Measurements from ENCODE around the gene VARS2. TPM values are rescaled to one million over a fixed set of nuclear protein-coding genes. Genes with fewer than 3 reads are reported as not detected.
A peak's percentile ranks its signal among the peaks of the same experiment; 100 is the strongest.

Gene VARS2
- total RNA-seq, 1 experiment from 2014 or later, result 39.8 TPM

DNA sequence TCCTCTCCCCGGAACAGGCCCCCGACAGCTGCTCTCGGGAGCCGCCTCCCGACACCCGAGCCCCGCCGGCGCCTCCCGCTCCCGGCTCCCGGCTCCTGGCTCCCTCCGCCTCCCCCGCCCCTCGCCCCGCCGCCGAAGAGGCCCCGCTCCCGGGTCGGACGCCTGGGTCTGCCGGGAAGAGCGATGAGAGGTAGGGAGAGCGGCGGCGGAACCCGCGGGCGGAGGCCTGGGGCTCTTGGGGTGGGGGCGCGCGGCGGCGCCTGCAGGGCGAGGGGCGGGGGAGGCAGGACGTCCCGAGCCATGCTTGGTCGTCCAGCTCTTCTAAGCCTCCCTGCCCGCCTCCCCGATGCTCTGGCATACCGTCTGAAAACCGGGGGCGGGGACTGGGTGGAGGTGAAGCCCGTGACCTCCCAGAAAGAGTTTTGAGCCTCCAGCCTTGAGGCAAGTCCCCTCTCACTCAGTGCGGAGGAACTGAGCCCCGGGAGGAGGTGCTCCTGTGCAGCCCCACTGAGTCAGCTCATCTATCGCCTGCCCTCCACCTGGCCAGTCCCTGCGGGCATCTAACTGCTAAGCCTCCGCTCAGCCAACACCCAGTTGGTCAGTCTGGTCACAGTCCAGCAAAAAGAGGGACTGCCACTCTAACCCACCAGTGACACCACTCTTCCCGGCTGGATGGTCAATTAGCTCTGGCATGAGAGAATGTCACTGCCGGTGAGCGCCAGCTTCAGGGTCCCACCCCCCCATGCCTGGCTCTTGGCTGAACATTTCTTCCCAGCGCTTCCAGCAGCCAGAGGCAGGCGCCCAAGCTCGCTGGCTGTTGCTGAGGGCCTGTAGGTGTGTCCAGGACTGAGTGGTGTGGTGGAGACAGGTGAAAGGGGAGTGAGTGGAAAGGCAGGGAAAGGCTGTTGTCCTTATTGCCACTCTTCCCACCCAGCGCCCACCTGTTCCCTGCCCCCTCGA is 29.2 kb upstream of the VARS2 start:
- ChIA-PET POLR2A (interaction anchor here (0.7 to 1.4 kb wide), 5 partner anchors 9 to 57 kb away, joined by 3 to 8 read pairs (median 4); partner anchors contain the start of gene VARS2), CTCF (interaction anchor here (1.2 kb wide), 1 partner anchor 29 kb away, joined by 5 read pairs; the partner anchor contains the start of gene VARS2), RAD21 (ENCODE audit: low non-redundant PET in 1 of 2, low total read pairs in 2 of 2, uncharacterized antibody in 2 of 2, unreplicated experiment in 2 of 2) (interaction anchor here (0.6 to 1.4 kb wide), 3 partner anchors 20 to 58 kb away, joined by 3 to 9 read pairs (median 4); partner anchors contain the start of gene GTF2H4 (in 1 of the 2))
- DNase-seq (ENCODE audit: low read depth, low spot score) (no peak), ATAC-seq (peak; percentile 14)
- Histone ChIP-seq H3K4me1 (ENCODE audit: control insufficient read depth in 1 of 2, insufficient read depth in 2 of 2, low read length in 2 of 2) (peaks cover 50 to 65% of the 10 kb centered on the region in 2 experiments), H3K4me3 (replicated peaks in 1 of 2; ENCODE audit: low read depth in 1 of 2, low read length in 2 of 2) (peak overlapping the region; percentile 83 to 87), H3K36me3 (ENCODE audit: control insufficient read depth in 1 of 2, insufficient read depth in 2 of 2, low read length in 2 of 2) (peaks cover 3 to 11% of the 10 kb centered on the region in 2 experiments; a peak in 2 of 4 replicates), H3K9me2 (ENCODE audit: insufficient read depth) (no peaks in the 10 kb centered on the region), H3K9me3 (ENCODE audit: control insufficient read depth in 1 of 2, insufficient read depth in 1 of 2, low read depth in 1 of 2, low read length in 2 of 2) (no peaks in the 10 kb centered on the region), H4K20me1 (ENCODE audit: insufficient read depth) (no peaks in the 10 kb centered on the region), H3K79me2 (ENCODE audit: insufficient read depth, low read length) (peaks cover 68% of the 10 kb centered on the region), H3K27me3 (ENCODE audit: insufficient read depth, low read length) (no peaks in the 10 kb centered on the region), H3K4me2 (ENCODE audit: low read length) (peak overlapping the region; percentile 99), H3K27ac (ENCODE audit: low read depth, low read length) (peak overlapping the region; percentile 99), H2AFZ (ENCODE audit: low read depth, low read length, poor library complexity, severe bottlenecking) (no peak overlapping the region), H3K9ac (ENCODE audit: low read length) (peak overlapping the region; percentile 92)
- BruUV-seq (replicated peaks), result no TSS peak
- intact Hi-C loops (cut with micrococcal nuclease), result loop anchor here (2.0 kb wide), 1 partner anchor 24 kb away; the partner anchor contains the start of gene GTF2H4
- TF ChIP-seq JUND (IDR thresholded peaks at IDR 0.05) (no peak), ELF1 (IDR thresholded peaks at IDR 0.05; ENCODE audit: borderline replicate concordance, low read depth) (no peak), SRF (IDR thresholded peaks at IDR 0.05; ENCODE audit: low read depth) (no peak), ZFX (IDR thresholded peaks at IDR 0.05) (no peak), SIN3A (IDR thresholded peaks at IDR 0.05; ENCODE audit: low read depth) (no peak)
- TF ChIP-seq, protein P1, sequence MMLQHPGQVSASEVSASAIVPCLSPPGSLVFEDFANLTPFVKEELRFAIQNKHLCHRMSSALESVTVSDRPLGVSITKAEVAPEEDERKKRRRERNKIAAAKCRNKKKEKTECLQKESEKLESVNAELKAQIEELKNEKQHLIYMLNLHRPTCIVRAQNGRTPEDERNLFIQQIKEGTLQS (IDR thresholded peaks at IDR 0.05), result no peak

DNA sequence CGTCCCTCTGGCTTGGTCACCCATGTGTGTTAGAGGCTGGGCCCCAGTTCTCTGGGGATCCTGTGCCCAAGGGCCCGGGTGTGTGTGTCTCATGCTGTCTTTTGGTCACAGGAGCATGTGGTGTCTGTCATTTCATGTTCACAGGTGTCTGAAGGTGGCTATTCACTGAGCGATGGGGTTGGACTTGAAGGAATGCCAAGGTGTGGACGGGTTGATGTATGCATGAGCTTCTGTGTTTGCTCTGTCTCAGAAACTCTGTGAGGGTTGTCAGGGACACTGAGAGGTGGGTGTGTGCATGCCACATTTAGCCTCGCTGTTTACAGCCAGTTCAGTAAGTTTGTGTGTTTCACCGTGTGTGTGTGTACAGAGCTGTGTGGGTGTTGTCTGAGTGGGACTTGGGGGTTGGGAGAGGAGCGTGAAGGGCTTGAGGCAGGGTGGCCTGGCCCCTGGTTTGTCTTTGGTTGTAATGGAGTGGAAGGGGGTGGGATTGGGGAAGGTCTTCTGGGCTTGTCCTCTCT is 28.5 kb upstream of the VARS2 start:
- no peak for DNase-seq (ENCODE audit: low read depth, low spot score)
- Histone ChIP-seq H3K27me3 (ENCODE audit: insufficient read depth, low read length) (no peaks in the 10 kb centered on the region), H4K20me1 (ENCODE audit: insufficient read depth) (no peaks in the 10 kb centered on the region), H3K9ac (ENCODE audit: low read length) (peak overlapping the region; percentile 92), H3K27ac (ENCODE audit: low read depth, low read length) (peak overlapping the region; percentile 99), H2AFZ (ENCODE audit: low read depth, low read length, poor library complexity, severe bottlenecking) (no peak overlapping the region), H3K4me1 (ENCODE audit: control insufficient read depth in 1 of 2, insufficient read depth in 2 of 2, low read length in 2 of 2) (peaks cover 50 to 65% of the 10 kb centered on the region in 2 experiments), H3K36me3 (ENCODE audit: control insufficient read depth in 1 of 2, insufficient read depth in 2 of 2, low read length in 2 of 2) (peaks cover 9 to 18% of the 10 kb centered on the region in 2 experiments; a peak in 3 of 4 replicates), H3K4me3 (replicated peaks in 1 of 2; ENCODE audit: low read depth in 1 of 2, low read length in 2 of 2) (peak overlapping the region; percentile 83 to 87), H3K4me2 (ENCODE audit: low read length) (peak overlapping the region; percentile 99), H3K9me3 (ENCODE audit: control insufficient read depth in 1 of 2, insufficient read depth in 1 of 2, low read depth in 1 of 2, low read length in 2 of 2) (no peaks in the 10 kb centered on the region), H3K9me2 (ENCODE audit: insufficient read depth) (no peaks in the 10 kb centered on the region), H3K79me2 (ENCODE audit: insufficient read depth, low read length) (peaks cover 76% of the 10 kb centered on the region)
- peak; percentile 6 for ATAC-seq
- POLR2A ChIA-PET, result interaction anchor here (0.6 to 0.7 kb wide), 2 partner anchors 11 to 28 kb away, joined by 4 read pairs; no protein-coding TSS in a partner anchor
- intact Hi-C loops (cut with micrococcal nuclease), result loop anchor here (2.0 kb wide), 1 partner anchor 23 kb away; the partner anchor contains the start of gene GTF2H4
- TSS peak; percentile 88 for BruUV-seq (replicated peaks)
- CTCF ChIA-PET, result no interaction called here
- RAD21 ChIA-PET (ENCODE audit: low non-redundant PET in 1 of 2, low total read pairs in 2 of 2, uncharacterized antibody in 2 of 2, unreplicated experiment in 2 of 2), result no interaction called here
- TF ChIP-seq, protein P2, sequence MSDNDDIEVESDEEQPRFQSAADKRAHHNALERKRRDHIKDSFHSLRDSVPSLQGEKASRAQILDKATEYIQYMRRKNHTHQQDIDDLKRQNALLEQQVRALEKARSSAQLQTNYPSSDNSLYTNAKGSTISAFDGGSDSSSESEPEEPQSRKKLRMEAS (IDR thresholded peaks at IDR 0.05), result no peak
- TF ChIP-seq ZFX (IDR thresholded peaks at IDR 0.05), result no peak
- TF ChIP-seq CBX3 (IDR thresholded peaks at IDR 0.05; ENCODE audit: low read depth), result no peak
- TF ChIP-seq EGR1 (IDR thresholded peaks at IDR 0.05; ENCODE audit: low read depth), result no peak
- TF ChIP-seq EZH2phosphoT487 (IDR thresholded peaks at IDR 0.05; ENCODE audit: borderline replicate concordance), result no peak
- TF ChIP-seq POLR2A (IDR thresholded peaks at IDR 0.05; ENCODE audit: borderline replicate concordance, extremely low read depth, insufficient read depth, insufficient read length), result no peak
- TF ChIP-seq FOSL1 (IDR thresholded peaks at IDR 0.05; ENCODE audit: low read depth), result no peak
- TF ChIP-seq, protein P3, sequence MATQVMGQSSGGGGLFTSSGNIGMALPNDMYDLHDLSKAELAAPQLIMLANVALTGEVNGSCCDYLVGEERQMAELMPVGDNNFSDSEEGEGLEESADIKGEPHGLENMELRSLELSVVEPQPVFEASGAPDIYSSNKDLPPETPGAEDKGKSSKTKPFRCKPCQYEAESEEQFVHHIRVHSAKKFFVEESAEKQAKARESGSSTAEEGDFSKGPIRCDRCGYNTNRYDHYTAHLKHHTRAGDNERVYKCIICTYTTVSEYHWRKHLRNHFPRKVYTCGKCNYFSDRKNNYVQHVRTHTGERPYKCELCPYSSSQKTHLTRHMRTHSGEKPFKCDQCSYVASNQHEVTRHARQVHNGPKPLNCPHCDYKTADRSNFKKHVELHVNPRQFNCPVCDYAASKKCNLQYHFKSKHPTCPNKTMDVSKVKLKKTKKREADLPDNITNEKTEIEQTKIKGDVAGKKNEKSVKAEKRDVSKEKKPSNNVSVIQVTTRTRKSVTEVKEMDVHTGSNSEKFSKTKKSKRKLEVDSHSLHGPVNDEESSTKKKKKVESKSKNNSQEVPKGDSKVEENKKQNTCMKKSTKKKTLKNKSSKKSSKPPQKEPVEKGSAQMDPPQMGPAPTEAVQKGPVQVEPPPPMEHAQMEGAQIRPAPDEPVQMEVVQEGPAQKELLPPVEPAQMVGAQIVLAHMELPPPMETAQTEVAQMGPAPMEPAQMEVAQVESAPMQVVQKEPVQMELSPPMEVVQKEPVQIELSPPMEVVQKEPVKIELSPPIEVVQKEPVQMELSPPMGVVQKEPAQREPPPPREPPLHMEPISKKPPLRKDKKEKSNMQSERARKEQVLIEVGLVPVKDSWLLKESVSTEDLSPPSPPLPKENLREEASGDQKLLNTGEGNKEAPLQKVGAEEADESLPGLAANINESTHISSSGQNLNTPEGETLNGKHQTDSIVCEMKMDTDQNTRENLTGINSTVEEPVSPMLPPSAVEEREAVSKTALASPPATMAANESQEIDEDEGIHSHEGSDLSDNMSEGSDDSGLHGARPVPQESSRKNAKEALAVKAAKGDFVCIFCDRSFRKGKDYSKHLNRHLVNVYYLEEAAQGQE (IDR thresholded peaks at IDR 0.05; ENCODE audit: low read depth), result no peak
- no peak for TF ChIP-seq ELF1 (IDR thresholded peaks at IDR 0.05; ENCODE audit: borderline replicate concordance, low read depth)
- no peak for TF ChIP-seq CEBPB (IDR thresholded peaks at IDR 0.05; ENCODE audit: low read depth)
- TF ChIP-seq SRF (IDR thresholded peaks at IDR 0.05; ENCODE audit: low read depth), result no peak
- TF ChIP-seq POLR2AphosphoS5 (IDR thresholded peaks at IDR 0.05; ENCODE audit: low read depth, low read length), result no peak
- TF ChIP-seq RAD21 (IDR thresholded peaks at IDR 0.05; ENCODE audit: low read depth), result no peak
